WERI-Rb-1 (cell line): ENCODE data around the gene YARS1.

Source experiments
- DNase-seq: peaks from one replicate; pipeline ENCODE4 v3.0.0-alpha.2; 2020
- H3K27ac ChIP-seq: fragments of 250-450 bp; sonication (Bioruptor Pico); 2 replicates; pipeline ENCODE4 v1.5.1; 2020; ENCODE audit warnings: mild to moderate bottlenecking, moderate library complexity
- H3K27me3 ChIP-seq: fragments of 250-450 bp; sonication (Bioruptor Pico); 2 replicates; pipeline ENCODE4 v1.5.1; 2021; ENCODE audit warnings: mild to moderate bottlenecking, low read depth, moderate library complexity; ENCODE audit not compliant: insufficient read depth, severe bottlenecking
- H3K36me3 ChIP-seq: fragments of 250-450 bp; sonication (Bioruptor Pico); 2 replicates; pipeline ENCODE4 v1.5.1; 2020; ENCODE audit warnings: mild to moderate bottlenecking, moderate library complexity
- H3K4me3 ChIP-seq: 2 replicates; pipeline ENCODE4 v1.5.1; 2011; ENCODE audit warnings: low read depth, mild to moderate bottlenecking, control low read depth, low read length
- H3K9me3 ChIP-seq: fragments of 250-450 bp; sonication (Bioruptor Pico); 2 replicates; pipeline ENCODE4 v1.5.1; 2021; ENCODE audit warnings: mild to moderate bottlenecking, moderate library complexity; ENCODE audit not compliant: severe bottlenecking
- TF ChIP-seq, protein P1 (sequence below): IDR thresholded peaks from 2 replicates; pipeline ENCODE4 v1.5.1; 2011; ENCODE audit warnings: low read depth, mild to moderate bottlenecking, control low read depth, inconsistent platforms, low read length

YARS1 gene

DNA sequence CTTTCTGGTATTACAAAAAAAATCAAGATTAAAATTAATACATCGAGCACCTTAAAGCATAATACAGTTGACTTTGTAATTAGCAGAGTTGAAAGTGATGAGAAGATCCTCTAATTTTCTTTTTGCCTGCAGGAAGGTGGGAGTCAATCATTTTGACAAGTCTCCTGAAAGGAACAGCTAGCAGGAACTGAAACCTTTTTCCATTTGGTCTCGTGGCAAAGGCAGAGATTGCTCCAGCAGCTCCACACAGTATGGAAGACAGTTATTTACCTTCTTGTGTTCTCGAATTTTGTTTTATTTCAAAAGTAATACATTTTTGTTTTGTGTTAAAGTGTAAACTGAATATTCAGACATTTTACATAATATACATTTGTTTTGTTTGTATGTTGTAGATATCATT, 8.0 kb upstream of the YARS1 start:
- TF ChIP-seq, protein P1, sequence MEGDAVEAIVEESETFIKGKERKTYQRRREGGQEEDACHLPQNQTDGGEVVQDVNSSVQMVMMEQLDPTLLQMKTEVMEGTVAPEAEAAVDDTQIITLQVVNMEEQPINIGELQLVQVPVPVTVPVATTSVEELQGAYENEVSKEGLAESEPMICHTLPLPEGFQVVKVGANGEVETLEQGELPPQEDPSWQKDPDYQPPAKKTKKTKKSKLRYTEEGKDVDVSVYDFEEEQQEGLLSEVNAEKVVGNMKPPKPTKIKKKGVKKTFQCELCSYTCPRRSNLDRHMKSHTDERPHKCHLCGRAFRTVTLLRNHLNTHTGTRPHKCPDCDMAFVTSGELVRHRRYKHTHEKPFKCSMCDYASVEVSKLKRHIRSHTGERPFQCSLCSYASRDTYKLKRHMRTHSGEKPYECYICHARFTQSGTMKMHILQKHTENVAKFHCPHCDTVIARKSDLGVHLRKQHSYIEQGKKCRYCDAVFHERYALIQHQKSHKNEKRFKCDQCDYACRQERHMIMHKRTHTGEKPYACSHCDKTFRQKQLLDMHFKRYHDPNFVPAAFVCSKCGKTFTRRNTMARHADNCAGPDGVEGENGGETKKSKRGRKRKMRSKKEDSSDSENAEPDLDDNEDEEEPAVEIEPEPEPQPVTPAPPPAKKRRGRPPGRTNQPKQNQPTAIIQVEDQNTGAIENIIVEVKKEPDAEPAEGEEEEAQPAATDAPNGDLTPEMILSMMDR, result no peak
- Histone ChIP-seq H3K4me3 (no peak overlapping the region), H3K36me3 (peaks cover 61% of the 10 kb centered on the region), H3K9me3 (no peaks in the 10 kb centered on the region), H3K27ac (no peak overlapping the region), H3K27me3 (no peaks in the 10 kb centered on the region)
- no peak for DNase-seq

DNA sequence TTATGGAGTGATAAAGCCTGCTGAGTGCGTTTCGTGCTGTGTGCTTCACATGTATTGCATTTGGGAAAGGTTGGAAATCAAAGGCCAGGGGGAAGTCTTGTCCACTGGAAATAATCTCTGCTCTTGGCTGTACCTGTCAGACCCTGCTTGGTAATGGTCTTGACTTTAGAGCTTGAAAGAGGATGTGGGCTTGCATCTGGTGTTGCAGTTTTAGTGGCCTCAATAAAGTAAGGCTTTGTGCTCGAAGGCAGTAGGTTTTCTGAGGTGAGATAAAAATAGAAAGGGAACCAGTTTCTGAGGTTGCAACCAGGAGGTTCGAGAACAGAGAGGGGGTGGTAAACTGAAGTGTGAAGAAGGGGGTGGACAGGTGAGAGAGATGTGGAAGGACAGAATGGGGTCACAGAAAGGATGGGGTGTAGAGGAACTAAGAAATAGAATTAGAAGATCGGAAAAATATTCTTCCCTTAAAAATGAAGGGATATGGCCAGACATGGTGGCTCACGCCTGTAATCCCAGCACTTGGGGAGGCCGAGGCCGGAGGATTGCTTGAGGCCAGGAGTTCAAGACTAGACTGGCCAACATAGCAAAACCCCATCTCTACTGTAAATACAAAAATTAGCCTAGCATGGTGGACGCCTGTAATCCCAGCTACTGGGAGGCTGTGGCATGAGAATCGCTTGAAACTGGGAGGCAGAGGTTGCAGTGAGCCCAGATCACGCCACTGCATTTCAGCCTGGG, 1.8 kb upstream of the YARS1 start:
- no peak for DNase-seq
- Histone ChIP-seq H3K36me3 (peaks cover 42% of the 10 kb centered on the region), H3K9me3 (no peaks in the 10 kb centered on the region), H3K27ac (peak overlapping the region; percentile 99), H3K4me3 (peak overlapping the region; percentile 97), H3K27me3 (no peaks in the 10 kb centered on the region)
- TF ChIP-seq, protein P1, result no peak

DNA sequence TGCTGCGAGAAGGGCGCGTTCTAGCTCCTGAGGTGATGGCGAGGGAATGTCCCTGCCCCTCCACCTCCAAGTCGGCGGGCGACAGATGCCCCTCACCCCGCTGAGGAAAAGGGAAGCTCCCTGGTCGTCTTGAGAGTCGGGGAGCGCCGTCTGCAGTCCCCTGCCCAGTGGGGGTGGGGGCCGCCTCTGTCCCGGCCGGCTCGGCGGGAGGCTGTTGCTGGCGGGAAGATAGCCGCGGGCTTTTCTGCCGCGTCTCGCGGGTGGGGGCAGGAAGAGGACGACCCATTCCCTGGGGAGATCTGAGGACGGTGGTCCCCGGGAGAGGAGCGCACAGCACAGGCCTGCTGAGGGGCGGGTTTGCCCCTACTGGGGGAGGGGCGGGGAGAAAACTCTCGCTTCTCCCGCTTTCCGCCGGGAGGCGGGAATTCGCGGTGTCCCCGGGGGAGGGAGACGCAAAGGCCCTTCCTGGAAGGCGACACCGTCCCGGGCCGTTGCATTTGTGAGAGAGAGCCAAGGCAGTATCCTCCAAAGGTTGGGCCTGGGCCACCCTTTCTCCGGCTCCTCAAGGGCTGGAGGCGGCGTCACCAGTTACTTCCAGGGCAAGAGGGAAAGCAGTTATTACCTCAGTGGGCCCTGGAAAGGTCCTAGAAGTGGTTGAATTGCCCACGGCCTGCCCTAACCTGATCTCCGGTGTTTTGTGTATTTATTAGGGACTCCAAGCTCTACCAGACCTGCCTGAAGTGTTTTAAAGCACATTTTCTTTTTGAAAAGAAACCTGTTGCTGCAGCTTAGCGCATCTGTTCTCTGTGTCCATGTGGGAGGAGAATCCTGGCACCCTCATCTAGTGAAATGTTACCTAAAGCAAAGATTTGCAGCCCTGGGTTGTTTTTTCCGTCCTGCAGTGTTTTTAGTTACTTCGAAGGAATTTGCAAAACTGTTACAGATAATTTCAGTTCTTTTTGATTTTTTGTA, 943 bp upstream of the YARS1 start:
- Histone ChIP-seq H3K36me3 (peaks cover 50% of the 10 kb centered on the region), H3K9me3 (no peaks in the 10 kb centered on the region), H3K4me3 (peak overlapping the region; percentile 97), H3K27ac (peak overlapping the region; percentile 99), H3K27me3 (no peaks in the 10 kb centered on the region)
- TF ChIP-seq, protein P1, result no peak
- peak; percentile 86 for DNase-seq

DNA sequence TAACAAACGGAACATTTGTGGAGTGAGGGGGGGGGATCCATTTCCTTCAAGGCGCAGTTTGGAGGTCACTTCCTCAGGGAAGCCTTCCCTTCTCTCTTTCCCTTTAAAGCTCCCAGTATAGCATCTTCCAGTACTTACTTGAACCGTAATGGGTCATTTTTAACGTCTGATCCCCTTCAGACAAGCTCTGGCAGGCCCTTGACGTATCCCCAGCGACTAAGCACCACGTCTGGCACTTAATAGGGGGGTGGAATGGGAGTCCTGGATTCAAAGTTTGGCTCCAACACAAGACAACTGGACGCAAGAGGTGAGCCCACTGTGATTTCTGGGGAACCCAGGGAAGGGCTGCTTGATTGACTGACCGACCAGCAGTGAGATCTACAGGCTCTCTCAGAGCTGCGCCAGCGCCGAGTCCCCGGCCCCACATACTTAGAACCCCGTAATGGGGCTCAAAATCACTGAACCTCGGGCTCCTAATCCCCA, 441 bp downstream of the YARS1 start:
- H3K4me3 ChIP-seq, result peak overlapping the region; percentile 97
- peak; percentile 47 for DNase-seq
- H3K27me3 ChIP-seq, result no peaks in the 10 kb centered on the region
- TF ChIP-seq, protein P1, result no peak
- peak overlapping the region; percentile 99 for H3K27ac ChIP-seq
- H3K9me3 ChIP-seq, result no peaks in the 10 kb centered on the region
- peaks cover 55% of the 10 kb centered on the region for H3K36me3 ChIP-seq

DNA sequence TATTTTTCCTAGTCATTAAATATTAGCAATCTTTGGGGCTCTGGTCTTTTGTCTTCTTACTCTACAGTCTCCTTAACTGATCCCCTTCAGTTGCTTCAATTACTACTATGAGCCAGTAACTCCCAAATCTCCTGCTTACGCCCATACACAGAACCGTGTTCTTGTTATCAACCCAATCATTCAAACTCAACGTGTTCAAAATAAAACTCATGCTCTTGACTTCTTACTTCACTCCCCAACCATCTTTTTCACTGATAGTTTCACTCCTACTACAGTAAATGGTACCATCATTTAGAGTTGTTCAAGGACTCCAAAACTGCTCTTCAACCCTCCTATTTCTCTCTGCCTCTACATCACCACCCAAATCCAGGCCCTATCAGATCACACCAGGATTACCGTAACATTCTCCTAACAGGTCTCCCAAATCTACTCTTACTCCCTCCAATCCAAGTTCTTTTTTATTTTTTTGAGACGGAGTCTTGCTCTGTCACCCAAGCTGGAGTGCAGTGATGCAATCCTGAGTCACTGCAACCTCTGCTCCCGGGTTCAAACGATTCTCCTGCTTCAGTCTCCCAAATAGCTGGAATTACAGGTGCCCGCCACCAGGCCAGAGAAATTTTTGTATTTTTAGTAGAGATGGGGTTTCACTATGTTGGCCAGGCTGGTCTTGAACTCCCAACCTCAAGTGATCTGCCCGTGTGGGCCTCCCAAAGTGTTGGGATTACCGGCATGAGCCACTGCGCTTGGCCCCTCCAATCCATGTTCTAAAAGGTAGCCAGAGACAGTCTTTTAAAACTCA, 3.0 kb downstream of the YARS1 start:
- Histone ChIP-seq H3K27ac (no peak overlapping the region), H3K36me3 (peaks cover 65% of the 10 kb centered on the region), H3K9me3 (no peaks in the 10 kb centered on the region), H3K27me3 (no peaks in the 10 kb centered on the region), H3K4me3 (no peak overlapping the region)
- TF ChIP-seq, protein P1, result no peak
- DNase-seq, result no peak
